Ureter (tissue), 1 donor: ENCODE measurements around the gene RPN1. TPM values are rescaled to one million over a fixed set of nuclear protein-coding genes. Genes with fewer than 3 reads are reported as not detected.
"Not testable (repeated sequence)": the region's sequence is repeated elsewhere in the genome, so short reads cannot be mapped to it uniquely, and the experiment has no call there.

Source experiments
- DNase-seq: peaks from one replicate; pipeline ENCODE4 v3.0.0-alpha.2; 2020; ENCODE audit warnings: low spot score
- total RNA-seq: library from RNA; stranded (reverse); gene quantifications from one replicate; pipeline ENCODE4 v1.2.4, GENCODE V29; 2023
- donor health status: DM: yes; HTN: yes; CAD: no.

RPN1 gene
- total RNA-seq = 180 TPM

- DNase-seq = peak; percentile 96
These were observed at the start of gene RPN1 for GRCh38 chr3:128650096-128651050. Gene RPN1 (minus strand): TSS chr3:128650818. CDS start chr3:128650800, 18 bp downstream.

DNA sequence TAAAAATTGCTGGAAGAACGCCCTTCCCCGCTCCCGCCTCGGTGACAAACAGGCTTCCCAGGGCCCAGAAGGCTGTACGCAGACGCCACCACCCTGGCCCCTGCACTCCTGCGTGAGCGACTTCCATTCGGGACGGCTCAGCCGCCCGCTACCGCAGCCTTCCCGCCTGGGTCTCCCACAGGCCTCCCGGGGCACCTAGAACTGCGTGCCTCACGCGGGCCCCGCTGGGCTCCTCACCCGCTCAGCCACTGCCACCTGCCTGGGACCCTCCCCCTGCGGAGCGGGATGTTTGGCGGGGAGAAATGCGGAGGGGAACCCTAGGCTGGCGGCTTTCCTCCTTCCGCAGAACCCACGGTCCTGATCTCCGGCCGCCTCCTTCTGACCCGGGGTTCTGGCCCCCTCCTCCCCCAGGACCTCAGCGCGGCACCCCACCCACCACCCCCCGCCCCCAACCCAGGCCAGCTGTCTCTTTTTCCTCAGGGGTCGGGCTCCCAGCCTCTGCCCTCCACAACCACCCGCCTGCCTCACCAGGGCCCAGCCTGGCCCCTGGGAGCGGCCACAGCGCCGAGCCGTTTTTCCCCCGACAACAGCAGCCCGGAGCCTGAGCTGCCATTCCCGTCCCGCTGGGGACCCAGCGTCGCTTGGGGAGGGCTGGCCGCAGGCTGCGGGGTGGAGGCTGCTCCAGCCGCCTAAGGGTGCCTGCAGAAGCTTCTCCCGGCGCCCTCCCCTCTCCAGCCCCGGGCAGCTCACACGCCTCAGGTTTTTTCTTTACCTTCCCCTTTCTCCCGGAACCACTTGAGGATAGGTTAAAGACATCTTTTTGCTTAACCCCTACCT is 47.8 kb upstream of the RPN1 start:
- DNase-seq = peak; percentile 53

- DNase-seq = no peak
These were observed 46.7 kb upstream of the RPN1 start for GRCh38 chr3:128697341-128697740.

- DNase-seq = no peak
These were observed 43.1 kb upstream of the RPN1 start for GRCh38 chr3:128693696-128694095.

DNA sequence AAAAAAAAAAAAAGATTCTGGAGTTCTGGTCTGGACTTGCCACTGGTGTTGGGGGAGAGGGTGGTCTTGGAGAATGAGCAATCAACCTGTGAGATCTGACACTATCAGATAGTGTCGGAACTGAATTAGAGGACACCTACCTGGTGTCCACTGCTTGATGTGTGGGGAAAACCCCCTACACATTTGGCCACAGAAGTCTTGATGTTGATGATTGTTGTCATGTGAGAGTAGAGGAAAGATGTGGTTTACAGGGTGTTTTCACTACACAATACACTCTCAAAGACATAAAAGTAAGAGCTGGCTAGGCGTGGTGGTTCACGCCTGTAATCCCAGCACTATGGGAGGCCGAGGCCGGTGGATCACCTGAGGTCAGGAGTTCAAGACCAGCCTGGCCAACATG is 38.4 kb upstream of the RPN1 start:
- DNase-seq = no peak

GRCh38 chr3:128686465-128686864 is 35.8 kb upstream of the RPN1 start:
- DNase-seq = no peak

DNA sequence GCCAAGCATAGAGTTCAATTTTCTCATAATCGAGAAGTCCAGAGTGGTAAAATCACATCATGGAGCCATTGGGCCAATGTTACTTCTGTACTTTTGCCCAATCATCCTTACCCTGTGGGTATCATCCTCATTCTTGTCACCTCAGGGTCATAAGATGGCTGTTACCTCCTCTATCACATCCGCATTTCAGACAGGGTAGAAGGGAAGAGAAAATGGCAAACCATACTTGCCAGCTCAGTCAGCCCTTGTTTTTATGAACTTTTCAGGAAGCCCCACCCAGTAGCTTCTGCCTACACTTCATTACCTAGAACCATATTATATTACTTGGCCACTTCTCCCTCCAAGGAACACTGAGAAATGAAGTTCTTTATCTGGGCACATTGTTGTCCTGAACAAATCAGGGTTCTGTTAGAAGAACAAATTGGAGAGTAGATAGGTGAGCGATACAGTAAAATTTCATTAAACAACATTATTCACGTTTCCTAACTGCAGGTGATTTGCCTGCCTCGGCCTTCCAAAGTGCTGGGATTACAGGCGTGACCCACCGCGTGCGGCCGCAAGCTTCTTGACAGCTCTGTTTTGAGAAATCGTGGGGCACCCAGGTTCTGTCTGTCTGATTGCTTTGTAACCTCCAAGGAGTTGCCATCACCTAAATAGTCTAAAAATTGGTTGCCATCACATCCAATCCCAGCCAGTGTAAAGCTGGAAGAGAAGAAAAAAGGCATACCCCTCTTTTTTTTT is 34.5 kb upstream of the RPN1 start:
- no peak for DNase-seq

- DNase-seq = no peak
These were observed 33.3 kb upstream of the RPN1 start for GRCh38 chr3:128683957-128684356.

GRCh38 chr3:128681369-128681829 is 30.8 kb upstream of the RPN1 start:
- DNase-seq = no peak

DNA sequence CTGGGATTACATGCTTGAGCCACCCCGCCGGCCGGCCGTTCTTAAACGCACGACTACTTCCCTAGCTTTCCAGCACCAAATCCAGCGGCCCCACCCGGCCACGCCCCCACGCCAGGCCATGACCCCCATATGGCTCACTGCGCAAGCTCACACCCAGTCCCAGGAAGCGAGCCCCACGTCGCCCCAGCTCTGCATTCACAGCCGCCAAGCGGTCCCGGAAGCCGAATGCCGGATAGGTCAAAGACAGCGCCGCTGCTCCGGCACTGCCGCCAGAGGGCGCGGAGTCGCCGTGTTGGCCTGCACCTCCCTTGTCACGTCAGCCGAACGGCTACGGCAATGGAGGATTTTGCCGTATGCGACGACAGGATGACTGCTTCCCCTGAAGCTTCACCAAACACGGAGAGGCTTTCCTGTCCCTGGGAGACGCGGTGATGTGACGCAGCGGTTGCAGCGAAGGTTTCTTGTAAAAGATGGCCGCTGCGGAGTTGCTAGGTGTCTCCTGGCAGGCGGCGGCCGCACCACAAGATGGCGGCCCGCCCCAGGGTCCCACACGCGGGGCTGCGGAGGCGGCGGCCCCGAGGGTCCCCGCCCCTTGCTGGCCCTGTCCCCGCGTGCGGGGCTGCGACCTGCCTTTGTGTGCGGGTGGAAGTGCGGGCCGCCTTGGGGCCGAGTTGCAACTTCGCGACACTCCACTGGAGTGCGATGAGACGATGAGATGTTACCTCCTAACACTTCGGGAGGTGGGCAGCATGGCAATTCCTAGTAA is 30.2 kb upstream of the RPN1 start:
- peak; percentile 99 for DNase-seq

DNA sequence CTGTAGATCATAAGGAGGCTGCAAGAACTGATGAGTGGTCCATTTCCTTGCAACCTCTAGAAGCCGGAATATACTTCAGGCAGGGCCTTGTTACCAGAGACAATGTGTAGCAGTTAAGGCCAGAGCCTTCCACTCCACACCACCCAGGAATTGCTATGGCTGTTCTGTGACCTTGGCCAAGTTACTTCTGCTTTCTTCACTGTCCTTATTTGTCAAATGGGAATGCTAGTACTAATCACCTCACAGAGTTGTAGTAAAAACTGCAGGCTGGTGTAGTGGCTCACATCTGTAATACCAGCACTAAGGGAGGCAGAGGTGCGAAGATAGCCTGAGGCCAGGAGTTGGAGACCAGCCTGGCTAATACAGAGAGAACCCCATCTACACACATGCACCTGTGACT is 28.7 kb upstream of the RPN1 start:
- no peak for DNase-seq

- not testable (repeated sequence) for DNase-seq
These were observed 25.2 kb upstream of the RPN1 start for GRCh38 chr3:128675802-128676201.

- no peak for DNase-seq
These were observed 23.7 kb upstream of the RPN1 start for GRCh38 chr3:128674161-128674784.

DNA sequence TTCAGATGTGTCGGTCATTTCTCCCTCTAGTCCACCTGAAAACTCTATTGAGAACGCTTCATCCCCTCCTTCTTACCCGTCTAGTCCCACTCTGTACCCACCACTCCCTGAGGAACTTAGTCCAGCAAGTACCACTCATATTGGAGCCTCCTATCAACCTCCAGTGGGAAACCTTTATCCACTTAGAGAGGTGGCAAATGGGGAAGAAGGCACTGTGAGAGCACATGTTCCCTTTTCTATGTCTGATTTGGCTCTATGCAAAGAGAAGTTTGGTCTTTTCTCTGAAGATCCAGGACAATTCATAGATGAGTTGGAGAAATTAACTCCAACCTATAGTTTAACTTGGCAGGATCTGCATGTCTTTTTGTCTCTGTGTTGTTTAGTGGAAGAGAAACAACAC is 17.0 kb upstream of the RPN1 start:
- no peak for DNase-seq

- DNase-seq = no peak
These were observed 14.9 kb upstream of the RPN1 start for GRCh38 chr3:128665362-128666021.

DNA sequence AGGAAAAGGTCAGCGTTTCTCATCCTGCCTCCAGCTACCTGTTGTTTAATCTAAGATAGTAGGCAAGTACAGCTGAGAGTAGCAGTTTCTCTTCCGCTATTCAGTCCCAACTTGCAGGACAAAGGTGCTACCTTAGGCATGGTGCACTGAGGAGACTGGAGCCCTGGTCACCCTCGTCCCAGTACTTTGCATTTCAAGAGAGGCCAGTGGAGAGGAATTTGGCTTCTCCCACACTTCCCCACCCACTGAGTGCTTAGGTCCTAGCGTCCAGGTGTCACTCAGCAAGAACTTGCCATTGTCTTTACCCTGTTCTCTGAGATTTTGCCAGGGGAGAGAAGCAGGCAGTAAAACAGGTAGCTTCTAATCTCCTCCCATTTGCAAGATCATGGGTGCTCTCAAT is 12.5 kb upstream of the RPN1 start:
- no peak for DNase-seq

GRCh38 chr3:128655531-128655930 is 4.9 kb upstream of the RPN1 start:
- DNase-seq = no peak

GRCh38 chr3:128653993-128654805 is 3.6 kb upstream of the RPN1 start:
- DNase-seq = not testable (repeated sequence)

GRCh38 chr3:128653383-128653992 is 2.9 kb upstream of the RPN1 start:
- DNase-seq = not testable (repeated sequence)
